ENCODE measurements around the gene SNAPC5.

DNA sequence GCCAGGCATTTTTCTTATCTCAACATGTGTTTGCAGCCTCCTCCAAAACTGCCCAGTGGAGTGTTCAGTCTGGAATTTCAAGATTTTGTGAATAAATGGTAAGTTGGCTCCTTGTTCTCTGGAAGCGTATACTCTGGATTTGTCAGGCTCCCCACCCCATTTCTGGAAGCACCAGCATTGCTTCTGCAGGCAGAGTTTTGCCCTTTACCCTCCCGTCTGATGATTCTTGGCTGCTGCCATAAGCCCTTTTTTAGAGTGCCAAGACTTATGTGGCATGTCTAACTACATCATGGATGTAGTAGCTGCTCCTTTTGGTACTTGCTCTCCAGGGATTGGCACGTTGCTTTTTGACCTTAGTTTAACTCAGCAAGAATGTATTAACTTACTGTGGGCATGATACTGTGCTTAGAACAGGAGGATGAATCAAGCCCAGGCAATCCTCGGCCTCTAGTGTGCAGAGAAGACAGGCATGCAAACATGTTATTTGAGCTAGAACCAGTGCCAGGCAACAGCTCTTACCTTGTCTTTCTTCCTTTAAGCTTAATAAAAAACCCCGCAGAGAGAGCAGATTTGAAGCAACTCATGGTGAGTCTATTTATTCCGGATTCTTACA is 8.3 kb downstream of the SNAPC5 start:
- no peak for TF ChIP-seq CTCF (IDR thresholded peaks at IDR 0.05 in 4 of 5, conservative IDR thresholded peaks at IDR 0.05 in 1 of 5)
- no peak for TF ChIP-seq POLR2A (IDR thresholded peaks at IDR 0.05)
